Pons (tissue), 1 donor: Measurements from ENCODE around the gene BDH1.

ENCODE experiments used
- DNase-seq: peaks from one replicate; pipeline ENCODE4 v3.0.0-alpha.2; 2016; ENCODE audit warnings: low spot score

BDH1 gene

DNA sequence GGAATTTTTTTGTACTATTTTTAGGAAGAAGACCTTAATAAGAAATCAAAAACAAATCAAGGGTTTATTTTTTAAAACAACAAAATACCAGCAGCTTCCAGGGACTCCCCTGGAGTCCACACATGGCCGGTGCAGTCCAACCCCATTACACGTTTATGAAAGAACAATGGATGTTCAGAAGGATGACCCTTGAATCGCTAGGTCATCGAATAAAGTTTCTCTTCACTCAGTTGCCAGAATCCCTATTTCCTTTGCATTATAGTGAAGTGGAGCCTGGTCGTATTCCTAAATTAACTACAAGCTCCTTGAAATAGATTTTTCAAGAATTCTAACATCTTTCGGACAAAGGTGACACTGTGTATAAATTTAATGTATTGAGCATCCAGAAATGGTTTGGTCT, 95.1 kb downstream of the BDH1 start:
- no peak for DNase-seq

DNA sequence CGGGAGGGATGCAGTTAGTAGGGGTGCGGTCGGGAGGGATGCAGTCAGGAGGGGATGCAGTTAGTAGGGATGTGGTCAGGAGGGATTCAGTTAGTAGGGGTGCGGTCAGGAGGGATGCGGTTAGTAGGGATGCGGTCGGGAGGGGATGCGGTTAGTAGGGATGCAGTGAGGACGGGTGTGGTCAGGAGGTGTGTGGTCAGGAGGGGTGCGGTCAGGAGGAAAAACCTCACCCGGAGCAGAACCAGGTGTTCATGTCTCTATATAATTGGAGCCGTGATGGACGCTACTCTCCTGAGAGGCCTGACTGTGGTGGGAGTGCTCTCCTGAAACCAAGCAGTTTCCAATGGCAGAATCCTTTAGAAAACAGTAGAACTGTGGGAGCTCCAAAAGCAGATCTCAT, 95.8 kb downstream of the BDH1 start:
- DNase-seq: no peak
